Frontal cortex (tissue), 4 donors: ENCODE data around the gene TSKS. TPM values are rescaled to one million over a fixed set of nuclear protein-coding genes. Genes with fewer than 3 reads are reported as not detected.

Experiments used
- DNase-seq, 2 donors: peaks; one replicate each; pipeline ENCODE4 v3.0.0; 2012; ENCODE audit warnings: low spot score in 2 of 2
- FAIRE-seq: peaks from 2 replicates; lab custom pipeline; 2012; peaks lifted over from hg19 to GRCh38; lab: Jason Lieb, UNC
- total RNA-seq: library from RNA; depleted of rRNA; stranded (reverse); fragments of >200 nt; gene quantifications from one replicate; pipeline ENCODE4 v1.2.3, GENCODE V29; 2014
- donor health status: control.
- donor health status: control.
- donor health status: control.

The TSKS gene
- not detected for total RNA-seq

GRCh38 chr19:49763230-49763629 is at the start of gene TSKS:
Gene TSKS (minus strand): TSS chr19:49763306. CDS start chr19:49763247, 59 bp downstream.
- no peak for FAIRE-seq
- no peak for DNase-seq

- DNase-seq, result no peak
- FAIRE-seq, result no peak
These were observed 49.4 kb upstream of the TSKS start for GRCh38 chr19:49812452-49812996.

- DNase-seq (no peak), FAIRE-seq (no peak)
These were observed 48.2 kb upstream of the TSKS start for GRCh38 chr19:49811328-49811727.

- FAIRE-seq (no peak), DNase-seq (no peak)
These were observed 46.9 kb upstream of the TSKS start for GRCh38 chr19:49809941-49810389.

- DNase-seq (peak in 1 of 2 donors; percentile 62), FAIRE-seq (no peak)
These were observed 46.2 kb upstream of the TSKS start for GRCh38 chr19:49809160-49809940.

- DNase-seq (peak; percentile 86 to 97), FAIRE-seq (no peak)
These were observed 45.6 kb upstream of the TSKS start for GRCh38 chr19:49808711-49809159.

- DNase-seq, result no peak
- no peak for FAIRE-seq
These were observed 45.0 kb upstream of the TSKS start for GRCh38 chr19:49807904-49808675.

GRCh38 chr19:49807058-49807903 is 44.2 kb upstream of the TSKS start:
- FAIRE-seq, result no peak
- no peak for DNase-seq

- FAIRE-seq (no peak), DNase-seq (no peak)
These were observed 43.5 kb upstream of the TSKS start for GRCh38 chr19:49806620-49806959.

- FAIRE-seq, result no peak
- no peak for DNase-seq
These were observed 42.9 kb upstream of the TSKS start for GRCh38 chr19:49805822-49806619.

GRCh38 chr19:49803529-49803856 is 40.4 kb upstream of the TSKS start:
- FAIRE-seq, result no peak

GRCh38 chr19:49802836-49803528 is 39.9 kb upstream of the TSKS start:
- no peak for FAIRE-seq
- no peak for DNase-seq

More at GRCh38 chr19:49803529-49803856, 40.4 kb upstream of the TSKS start:
- DNase-seq, result no peak

GRCh38 chr19:49801966-49802661 is 39.0 kb upstream of the TSKS start:
- no peak for FAIRE-seq
- DNase-seq, result peak; percentile 89 to 95

- DNase-seq (no peak), FAIRE-seq (no peak)
These were observed 38.3 kb upstream of the TSKS start for GRCh38 chr19:49801401-49801888.

GRCh38 chr19:49800771-49801170 is 37.7 kb upstream of the TSKS start:
- no peak for DNase-seq
- FAIRE-seq, result no peak

GRCh38 chr19:49799798-49800376 is 36.8 kb upstream of the TSKS start:
- FAIRE-seq, result no peak
- DNase-seq, result no peak

GRCh38 chr19:49799271-49799797 is 36.2 kb upstream of the TSKS start:
- FAIRE-seq, result no peak
- DNase-seq, result no peak
